ENCODE data around the gene MAP1B. TPM values are rescaled to one million over a fixed set of nuclear protein-coding genes. Genes with fewer than 3 reads are reported as not detected.

The MAP1B gene
- polyA plus RNA-seq, 2 of the 4 experiments (the other 2 are of a cell fraction), result 40.2 to 73.0 TPM

- no peak for ATAC-seq
- no peak for DNase-seq (ENCODE audit: low read depth in 1 of 2, low spot score in 1 of 2)
- FAIRE-seq, result no peak
- Histone ChIP-seq H3K4me1 (peaks cover 40% of the 10 kb centered on the region), H3K4me3 (no peak overlapping the region), H3K4me2 (no peak overlapping the region), H3K9me3 (no peaks in the 10 kb centered on the region), H3K27ac (no peak overlapping the region)
- CTCF ChIA-PET, result no interaction called here
- TF ChIP-seq JUNB (IDR thresholded peaks at IDR 0.05) (no peak), NFE2L2 (conservative IDR thresholded peaks at IDR 0.05; ENCODE audit: low read length) (no peak), SMC3 (IDR thresholded peaks at IDR 0.05) (no peak), SREBF2 (IDR thresholded peaks at IDR 0.05) (no peak), HMGXB4 (CRISPR knock-in tag; IDR thresholded peaks at IDR 0.05; ENCODE audit: borderline replicate concordance) (no peak), FOXS1 (CRISPR knock-in tag; IDR thresholded peaks at IDR 0.05) (no peak), HEYL (CRISPR knock-in tag; IDR thresholded peaks at IDR 0.05) (no peak), TP53 (CRISPR knock-in tag; IDR thresholded peaks at IDR 0.05) (no peak), FOSL2 (IDR thresholded peaks at IDR 0.05) (no peak), FOSL2 (CRISPR knock-in tag; IDR thresholded peaks at IDR 0.05) (no peak)
- POLR2A ChIA-PET, result no interaction called here
- 95% methylated on average over 3 of the region's 3 CpGs for WGBS (ENCODE audit: missing lambda C conversion rate)
Measured at GRCh38 chr5:72206994-72207393, 99.7 kb downstream of the MAP1B start.

GRCh38 chr5:72208324-72208926 lies 101.2 kb downstream of the MAP1B start:
- TF ChIP-seq BCL3 (IDR thresholded peaks at IDR 0.05), result no peak
- TF ChIP-seq JUN (IDR thresholded peaks at IDR 0.05), result no peak
- TF ChIP-seq HMGXB4 (CRISPR knock-in tag; IDR thresholded peaks at IDR 0.05; ENCODE audit: borderline replicate concordance), result no peak
- no peak for TF ChIP-seq PHF8 (IDR thresholded peaks at IDR 0.05; ENCODE audit: borderline replicate concordance, low read depth)
- no peak for TF ChIP-seq EP300 (IDR thresholded peaks at IDR 0.05)
- no peak for TF ChIP-seq JUNB (IDR thresholded peaks at IDR 0.05)
- no peak for TF ChIP-seq SREBF2 (IDR thresholded peaks at IDR 0.05)
- TF ChIP-seq BHLHE40 (IDR thresholded peaks at IDR 0.05; ENCODE audit: low read depth, low read length), result no peak
- no peak for TF ChIP-seq MYC (IDR thresholded peaks at IDR 0.05; ENCODE audit: borderline replicate concordance, low read length)
- TF ChIP-seq RAD21 (conservative IDR thresholded peaks at IDR 0.05 in 1 of 2, IDR thresholded peaks at IDR 0.05 in 1 of 2), result no peak
- no peak overlapping the region for H3K4me3 ChIP-seq
- DNase-seq (ENCODE audit: low read depth in 1 of 2, low spot score in 1 of 2) (no peak), ATAC-seq (no peak), FAIRE-seq (no peak)
- H3K4me2 ChIP-seq, result no peak overlapping the region
- H3K27ac ChIP-seq, result no peak overlapping the region
- WGBS (ENCODE audit: missing lambda C conversion rate), result 92% methylated on average over 3 of the region's 3 CpGs
- peaks cover 40% of the 10 kb centered on the region for H3K4me1 ChIP-seq
- ChIA-PET POLR2A (no interaction called here), CTCF (interaction anchor here (1.0 to 1.7 kb wide), 2 partner anchors 9 to 13 kb away, joined by 3 to 5 read pairs; no protein-coding TSS in a partner anchor)
- H3K9me3 ChIP-seq, result no peaks in the 10 kb centered on the region
